Measurements from ENCODE around the gene ADPRH. TPM values are rescaled to one million over a fixed set of nuclear protein-coding genes. Genes with fewer than 3 reads are reported as not detected.

The ADPRH gene
- total and polyA plus RNA-seq, 4 donors: 2.5 to 3.2 (median 2.9) TPM

GRCh38 chr3:119620899-119621298, 41.6 kb downstream of the ADPRH start:
- no peak overlapping the region for H3K4me3 ChIP-seq (ENCODE audit: low read depth, low read length)
- H3K27ac ChIP-seq (ENCODE audit: low read depth, low read length): no peak overlapping the region
- no peaks in the 10 kb centered on the region for H3K27me3 ChIP-seq (ENCODE audit: control insufficient read depth, insufficient read depth, low read length)
- H3K36me3 ChIP-seq (ENCODE audit: control insufficient read depth, insufficient read depth, low read length): no peaks in the 10 kb centered on the region
- 88% methylated on average over 4 of the region's 5 CpGs for WGBS (ENCODE audit: insufficient coverage)
- no peak for DNase-seq (ENCODE audit: low read depth in 4 of 6, low spot score in 6 of 6)
- H3K9me3 ChIP-seq (ENCODE audit: control insufficient read depth, insufficient read depth, low read length): peaks cover 2% of the 10 kb centered on the region
- no peaks in the 10 kb centered on the region for H3K4me1 ChIP-seq (ENCODE audit: control insufficient read depth, insufficient read depth, low read length)

DNA sequence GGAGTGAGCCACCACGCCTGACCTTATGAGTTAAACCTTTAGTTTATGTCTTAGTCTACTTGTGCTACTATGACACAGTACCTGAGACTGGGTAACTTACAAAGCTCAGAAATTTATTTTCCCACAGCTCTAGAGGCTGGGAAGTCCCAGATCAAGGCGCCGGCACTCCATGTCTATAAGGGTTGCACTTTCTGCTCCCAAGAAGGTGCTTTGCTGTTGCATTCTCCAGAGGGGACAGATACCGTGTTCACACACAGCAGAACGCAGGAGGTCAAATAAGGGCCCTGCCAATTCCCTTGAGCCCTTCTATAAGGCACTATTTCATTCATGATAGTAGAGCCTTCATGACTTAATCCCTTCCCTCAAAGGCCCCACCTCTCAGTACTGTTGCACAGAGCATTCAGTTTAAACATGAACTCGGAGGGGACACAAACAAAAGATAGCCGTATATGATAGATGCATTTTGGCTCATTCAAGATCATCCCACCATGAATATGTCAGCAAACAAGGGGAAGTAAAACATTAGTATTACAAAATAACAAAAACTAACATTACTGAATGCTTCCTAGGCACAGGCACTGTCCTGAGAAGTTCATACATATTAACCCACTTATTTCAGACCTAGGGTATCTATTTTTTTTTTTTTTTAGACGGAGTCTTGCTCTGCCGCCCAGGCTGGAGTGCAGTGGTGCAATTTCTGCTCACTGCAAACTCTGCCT, 44.9 kb downstream of the ADPRH start:
- DNase-seq (ENCODE audit: low read depth in 4 of 6, low spot score in 6 of 6): no peak
- Histone ChIP-seq H3K36me3 (ENCODE audit: control insufficient read depth, insufficient read depth, low read length) (no peaks in the 10 kb centered on the region), H3K4me1 (ENCODE audit: control insufficient read depth, insufficient read depth, low read length) (no peaks in the 10 kb centered on the region), H3K27ac (ENCODE audit: low read depth, low read length) (no peak overlapping the region), H3K4me3 (ENCODE audit: low read depth, low read length) (no peak overlapping the region), H3K9me3 (ENCODE audit: control insufficient read depth, insufficient read depth, low read length) (peaks cover 2% of the 10 kb centered on the region), H3K27me3 (ENCODE audit: control insufficient read depth, insufficient read depth, low read length) (no peaks in the 10 kb centered on the region)
- 96% methylated on average over 4 of the region's 9 CpGs for WGBS (ENCODE audit: insufficient coverage)

DNA sequence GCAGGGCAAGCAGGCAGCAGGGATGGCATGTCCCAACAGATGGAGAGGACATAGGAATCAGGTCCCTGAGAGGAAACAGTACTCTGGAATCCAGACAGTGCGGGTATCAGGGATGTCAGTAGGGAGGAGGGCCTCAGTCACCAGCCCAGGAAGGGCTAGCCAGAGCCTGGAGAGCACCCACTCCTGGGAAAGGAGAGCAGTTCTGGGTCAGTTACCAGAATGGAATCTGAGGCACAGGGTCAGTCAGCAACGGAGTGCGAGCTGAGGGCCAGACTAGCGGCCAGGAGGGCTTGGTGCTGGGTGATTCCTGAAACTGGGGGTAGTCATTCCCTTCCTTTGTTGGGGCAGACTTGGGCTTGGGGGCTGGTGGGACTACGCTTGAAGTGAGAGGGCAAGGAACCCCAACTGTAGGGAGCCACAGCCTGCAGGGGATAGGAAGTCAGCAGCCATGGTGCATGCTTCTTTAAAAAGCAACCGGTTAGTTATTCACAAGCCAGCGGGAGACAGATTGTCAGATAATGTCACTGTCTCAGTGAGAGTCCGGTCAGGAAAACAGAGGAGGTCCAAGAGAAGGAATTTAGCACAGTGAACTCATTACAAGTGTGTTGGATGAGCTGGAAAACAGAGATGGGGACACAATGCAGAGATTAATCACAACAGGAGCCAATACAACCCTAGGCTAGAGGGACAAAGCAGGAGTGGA, 46.3 kb downstream of the ADPRH start:
- no peaks in the 10 kb centered on the region for H3K27me3 ChIP-seq (ENCODE audit: control insufficient read depth, insufficient read depth, low read length)
- no peak overlapping the region for H3K27ac ChIP-seq (ENCODE audit: low read depth, low read length)
- WGBS (ENCODE audit: insufficient coverage): 58% methylated on average over 8 of the region's 8 CpGs
- no peak for DNase-seq (ENCODE audit: low read depth in 4 of 6, low spot score in 6 of 6)
- H3K36me3 ChIP-seq (ENCODE audit: control insufficient read depth, insufficient read depth, low read length): no peaks in the 10 kb centered on the region
- no peak overlapping the region for H3K4me3 ChIP-seq (ENCODE audit: low read depth, low read length)
- H3K4me1 ChIP-seq (ENCODE audit: control insufficient read depth, insufficient read depth, low read length): no peaks in the 10 kb centered on the region
- H3K9me3 ChIP-seq (ENCODE audit: control insufficient read depth, insufficient read depth, low read length): peaks cover 2% of the 10 kb centered on the region

- H3K27ac ChIP-seq (ENCODE audit: low read depth, low read length): no peak overlapping the region
- no peaks in the 10 kb centered on the region for H3K36me3 ChIP-seq (ENCODE audit: control insufficient read depth, insufficient read depth, low read length)
- peaks cover 2% of the 10 kb centered on the region for H3K9me3 ChIP-seq (ENCODE audit: control insufficient read depth, insufficient read depth, low read length)
- 90% methylated on average over 1 of the region's 1 CpG for WGBS (ENCODE audit: insufficient coverage)
- no peaks in the 10 kb centered on the region for H3K4me1 ChIP-seq (ENCODE audit: control insufficient read depth, insufficient read depth, low read length)
- H3K27me3 ChIP-seq (ENCODE audit: control insufficient read depth, insufficient read depth, low read length): no peaks in the 10 kb centered on the region
- no peak for DNase-seq (ENCODE audit: low read depth in 4 of 6, low spot score in 6 of 6)
- H3K4me3 ChIP-seq (ENCODE audit: low read depth, low read length): no peak overlapping the region
Measured at GRCh38 chr3:119626196-119626595, 46.9 kb downstream of the ADPRH start.

- DNase-seq (ENCODE audit: low read depth in 4 of 6, low spot score in 6 of 6): no peak
- H3K36me3 ChIP-seq (ENCODE audit: control insufficient read depth, insufficient read depth, low read length): no peaks in the 10 kb centered on the region
- H3K27ac ChIP-seq (ENCODE audit: low read depth, low read length): no peak overlapping the region
- no peaks in the 10 kb centered on the region for H3K4me1 ChIP-seq (ENCODE audit: control insufficient read depth, insufficient read depth, low read length)
- H3K27me3 ChIP-seq (ENCODE audit: control insufficient read depth, insufficient read depth, low read length): no peaks in the 10 kb centered on the region
- no peak overlapping the region for H3K4me3 ChIP-seq (ENCODE audit: low read depth, low read length)
- WGBS (ENCODE audit: insufficient coverage): 82% methylated on average over 8 of the region's 8 CpGs
- peaks cover 2% of the 10 kb centered on the region for H3K9me3 ChIP-seq (ENCODE audit: control insufficient read depth, insufficient read depth, low read length)
Measured at GRCh38 chr3:119627461-119627860, 48.2 kb downstream of the ADPRH start.

- DNase-seq (ENCODE audit: low read depth in 4 of 6, low spot score in 6 of 6): no peak
- no peak overlapping the region for H3K4me3 ChIP-seq (ENCODE audit: low read depth, low read length)
- H3K36me3 ChIP-seq (ENCODE audit: control insufficient read depth, insufficient read depth, low read length): no peaks in the 10 kb centered on the region
- no peaks in the 10 kb centered on the region for H3K9me3 ChIP-seq (ENCODE audit: control insufficient read depth, insufficient read depth, low read length)
- H3K4me1 ChIP-seq (ENCODE audit: control insufficient read depth, insufficient read depth, low read length): no peaks in the 10 kb centered on the region
- no peak overlapping the region for H3K27ac ChIP-seq (ENCODE audit: low read depth, low read length)
- H3K27me3 ChIP-seq (ENCODE audit: control insufficient read depth, insufficient read depth, low read length): no peaks in the 10 kb centered on the region
- whole genome bisulfite sequencing (ENCODE audit: insufficient coverage): 56% methylated on average over 1 of the region's 4 CpGs
Measured at GRCh38 chr3:119628390-119628789, 49.1 kb downstream of the ADPRH start.

GRCh38 chr3:119628816-119629445, 49.6 kb downstream of the ADPRH start:
- no peaks in the 10 kb centered on the region for H3K36me3 ChIP-seq (ENCODE audit: control insufficient read depth, insufficient read depth, low read length)

DNA sequence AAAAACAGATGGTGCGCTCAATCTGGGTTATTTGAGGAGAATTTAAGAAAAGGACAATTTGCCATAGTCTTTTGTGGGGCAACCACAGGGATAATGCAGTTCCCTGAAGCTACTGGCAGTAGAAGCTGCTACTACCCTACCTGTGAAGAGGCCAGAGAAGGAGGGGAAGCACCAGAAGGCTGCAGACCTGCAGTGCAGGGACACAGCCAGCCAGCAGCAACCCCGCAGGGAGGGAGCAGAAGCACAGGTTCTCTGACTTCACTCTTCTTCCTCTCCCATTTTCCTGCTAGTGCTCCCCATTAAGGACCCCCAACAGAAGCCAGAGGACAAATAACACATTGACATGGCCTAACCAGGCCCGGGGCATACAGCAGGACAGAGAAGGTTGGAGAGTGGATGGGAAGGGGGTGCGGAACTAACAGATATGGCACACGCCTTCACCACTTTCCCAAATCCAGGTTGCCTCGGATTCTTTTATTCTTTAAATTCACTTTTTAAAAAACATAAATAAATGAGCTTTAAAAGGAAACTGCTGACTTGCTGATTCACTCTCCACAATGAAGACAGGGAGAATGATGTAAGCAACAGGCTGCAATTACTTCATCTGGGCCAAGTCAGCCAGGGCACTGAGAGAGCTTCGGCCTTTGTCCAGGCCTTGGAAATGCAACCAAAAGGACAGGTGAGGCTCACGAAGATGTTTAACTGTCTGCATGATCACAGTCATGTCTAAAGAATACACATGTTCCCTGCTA, 51.0 kb downstream of the ADPRH start:
- Histone ChIP-seq H3K27ac (ENCODE audit: low read depth, low read length) (no peak overlapping the region), H3K4me3 (ENCODE audit: low read depth, low read length) (no peak overlapping the region), H3K9me3 (ENCODE audit: control insufficient read depth, insufficient read depth, low read length) (no peaks in the 10 kb centered on the region), H3K36me3 (ENCODE audit: control insufficient read depth, insufficient read depth, low read length) (no peaks in the 10 kb centered on the region), H3K4me1 (ENCODE audit: control insufficient read depth, insufficient read depth, low read length) (no peaks in the 10 kb centered on the region), H3K27me3 (ENCODE audit: control insufficient read depth, insufficient read depth, low read length) (no peaks in the 10 kb centered on the region)
- DNase-seq (ENCODE audit: low read depth in 4 of 6, low spot score in 6 of 6): no peak
- WGBS (ENCODE audit: insufficient coverage): 86% methylated on average over 3 of the region's 8 CpGs

More at GRCh38 chr3:119628816-119629445, 49.6 kb downstream of the ADPRH start:
- no peaks in the 10 kb centered on the region for H3K27me3 ChIP-seq (ENCODE audit: control insufficient read depth, insufficient read depth, low read length)
- no peak overlapping the region for H3K27ac ChIP-seq (ENCODE audit: low read depth, low read length)
- no peaks in the 10 kb centered on the region for H3K4me1 ChIP-seq (ENCODE audit: control insufficient read depth, insufficient read depth, low read length)
- H3K9me3 ChIP-seq (ENCODE audit: control insufficient read depth, insufficient read depth, low read length): no peaks in the 10 kb centered on the region
- no peak for DNase-seq (ENCODE audit: low read depth in 4 of 6, low spot score in 6 of 6)
- WGBS (ENCODE audit: insufficient coverage): no CpG with 5 or more reads among the region's 1 CpG
- no peak overlapping the region for H3K4me3 ChIP-seq (ENCODE audit: low read depth, low read length)

DNA sequence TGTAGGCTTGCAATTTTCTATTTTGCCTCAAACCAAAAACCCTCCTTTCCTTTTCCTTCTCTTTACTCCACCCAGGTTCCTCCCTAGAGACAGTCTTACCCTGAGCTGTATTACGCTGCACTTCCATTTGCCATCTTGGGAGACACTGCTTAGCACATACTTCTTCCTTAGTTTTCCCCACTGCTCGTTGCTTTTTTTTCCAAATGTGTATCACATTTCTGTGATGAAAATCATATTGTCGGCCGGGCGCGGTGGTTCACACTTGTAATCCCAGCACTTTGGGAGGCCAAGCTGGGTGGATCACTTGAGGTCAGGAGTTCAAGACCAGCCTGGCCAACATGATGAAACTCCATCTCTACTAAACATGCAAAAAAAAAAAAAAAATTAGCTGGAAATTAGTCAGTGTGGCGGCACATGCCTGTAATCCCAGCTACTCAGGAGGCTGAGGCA, 51.6 kb downstream of the ADPRH start:
- H3K27me3 ChIP-seq (ENCODE audit: control insufficient read depth, insufficient read depth, low read length): no peaks in the 10 kb centered on the region
- H3K27ac ChIP-seq (ENCODE audit: low read depth, low read length): no peak overlapping the region
- no peak for DNase-seq (ENCODE audit: low read depth in 4 of 6, low spot score in 6 of 6)
- H3K9me3 ChIP-seq (ENCODE audit: control insufficient read depth, insufficient read depth, low read length): no peaks in the 10 kb centered on the region
- no peak overlapping the region for H3K4me3 ChIP-seq (ENCODE audit: low read depth, low read length)
- no peaks in the 10 kb centered on the region for H3K4me1 ChIP-seq (ENCODE audit: control insufficient read depth, insufficient read depth, low read length)
- 100% methylated on average over 1 of the region's 7 CpGs for WGBS (ENCODE audit: insufficient coverage)
- H3K36me3 ChIP-seq (ENCODE audit: control insufficient read depth, insufficient read depth, low read length): no peaks in the 10 kb centered on the region

Data from spinal cord (tissue), 10 donors.